ENCODE results near the gene ASB15.
"Not testable (repeated sequence)": the region's sequence is repeated elsewhere in the genome, so short reads cannot be mapped to it uniquely, and the experiment has no call there.

The ASB15 gene

DNA sequence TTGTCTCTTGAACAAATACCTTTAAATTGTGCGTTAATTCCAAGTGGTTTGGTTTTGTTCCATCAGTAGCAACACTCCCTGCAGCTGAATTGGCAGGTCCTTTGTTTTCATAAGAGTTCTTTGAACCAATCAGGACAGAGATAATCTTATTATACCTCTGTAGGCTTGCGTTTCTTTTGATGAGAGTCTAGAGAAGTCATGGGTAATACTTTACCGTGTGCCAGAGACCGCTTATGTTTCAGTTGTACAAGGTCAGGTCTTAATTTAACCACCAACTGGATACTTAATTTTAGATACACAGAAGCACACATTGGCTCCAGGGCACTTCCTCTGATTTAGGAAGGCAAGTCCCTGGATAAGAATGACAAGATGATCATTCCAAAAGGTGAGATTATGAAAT is at the start of gene ASB15:
TSS of gene ASB15 (plus strand) at position 292 of the 400 bp plus-strand sequence. CDS start 12,682 bp downstream, outside the sequence.
- no peak for DNase-seq

DNA sequence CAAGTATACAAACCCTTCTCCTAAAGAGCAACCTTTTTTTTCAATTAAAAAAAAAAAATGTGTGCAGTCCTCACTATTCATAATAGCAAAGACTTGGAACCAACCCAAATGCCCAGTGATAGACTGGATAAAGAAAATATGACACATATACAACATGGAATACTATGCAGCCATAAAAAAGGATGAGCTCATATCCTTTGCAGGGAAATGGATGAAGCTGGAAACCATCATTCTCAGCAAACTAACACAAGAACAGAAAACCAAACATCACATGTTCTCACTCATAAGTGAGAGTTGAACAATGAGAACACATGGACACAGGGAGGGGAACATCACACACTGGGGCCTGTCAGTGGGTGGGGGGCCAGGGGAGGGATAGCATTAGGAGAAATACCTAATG is 49.5 kb upstream of the ASB15 start:
- DNase-seq = not testable (repeated sequence)

DNA sequence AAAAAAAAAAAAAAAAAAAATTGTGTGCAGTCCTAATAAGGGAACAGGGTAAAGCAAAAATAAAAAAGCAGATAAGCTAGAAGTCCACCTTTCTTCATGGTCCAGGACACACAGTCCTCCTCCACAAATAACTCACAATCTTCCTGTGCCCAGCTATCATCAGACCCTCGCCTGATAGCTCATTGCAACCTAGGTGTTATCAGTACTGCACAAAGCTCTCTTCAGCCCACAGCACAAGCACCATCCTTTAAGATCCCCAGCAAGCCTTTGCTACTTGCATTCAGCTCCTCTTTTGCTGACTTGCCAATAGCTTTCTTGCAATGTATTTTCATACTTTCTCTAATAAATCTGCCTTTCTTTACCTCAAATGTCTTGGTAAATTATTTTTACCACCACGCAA is 49.0 kb upstream of the ASB15 start:
- no peak for DNase-seq

DNA sequence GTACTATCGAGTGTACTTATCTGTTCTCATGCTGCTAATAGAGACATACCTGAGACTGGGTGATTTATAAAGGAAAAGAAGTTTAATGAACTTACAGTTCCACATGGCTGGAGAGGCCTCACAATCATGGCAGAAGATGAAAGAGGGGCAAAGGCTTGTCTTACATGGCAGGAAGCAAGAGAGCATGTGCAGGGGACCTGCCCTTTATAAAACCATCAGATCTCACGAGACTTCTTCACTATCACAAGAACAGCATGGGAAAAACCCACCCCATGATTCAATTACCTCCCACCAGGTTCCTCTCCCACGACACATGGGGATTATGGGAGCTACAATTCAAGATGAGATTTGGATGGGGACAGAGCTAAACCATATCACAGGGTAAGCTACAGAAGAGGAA is 48.5 kb upstream of the ASB15 start:
- DNase-seq = no peak

DNA sequence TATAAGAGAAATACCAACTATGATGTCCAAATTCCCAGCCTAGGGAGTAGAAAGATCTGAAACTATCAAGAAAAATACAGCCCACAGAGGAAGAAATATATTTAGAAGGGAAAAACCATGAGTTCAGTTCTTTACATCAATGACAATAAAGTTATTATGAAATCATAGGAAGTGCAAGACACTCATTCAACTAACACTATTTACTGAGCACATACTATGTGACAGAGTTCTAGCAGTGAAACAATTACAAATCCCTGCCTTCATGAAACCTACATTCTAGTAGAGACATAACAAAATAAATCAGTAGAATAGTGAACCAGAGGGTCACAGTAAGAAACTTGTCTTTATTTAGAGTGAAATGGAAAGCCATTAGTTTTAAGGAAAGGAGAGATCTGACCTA is 46.1 kb upstream of the ASB15 start:
- no peak for DNase-seq

DNA sequence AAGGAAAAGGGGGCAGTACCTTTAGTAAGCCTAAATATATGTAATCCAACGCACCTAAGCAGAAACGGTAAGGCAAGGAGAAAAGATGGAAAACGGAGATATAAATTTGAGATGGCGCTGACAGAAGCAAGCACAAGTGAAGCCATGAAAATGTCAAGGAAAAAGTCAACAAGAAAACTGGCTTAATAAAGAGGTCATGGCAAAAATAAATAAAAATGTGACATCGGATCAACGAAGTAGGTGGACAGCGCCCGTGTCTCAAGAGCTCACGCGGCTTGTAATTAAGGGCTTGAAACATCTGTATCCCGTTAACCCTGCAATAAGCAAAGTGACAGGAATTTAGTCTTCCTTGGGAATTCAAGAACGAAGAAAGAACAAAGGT is 44.6 kb upstream of the ASB15 start:
- DNase-seq = no peak

DNA sequence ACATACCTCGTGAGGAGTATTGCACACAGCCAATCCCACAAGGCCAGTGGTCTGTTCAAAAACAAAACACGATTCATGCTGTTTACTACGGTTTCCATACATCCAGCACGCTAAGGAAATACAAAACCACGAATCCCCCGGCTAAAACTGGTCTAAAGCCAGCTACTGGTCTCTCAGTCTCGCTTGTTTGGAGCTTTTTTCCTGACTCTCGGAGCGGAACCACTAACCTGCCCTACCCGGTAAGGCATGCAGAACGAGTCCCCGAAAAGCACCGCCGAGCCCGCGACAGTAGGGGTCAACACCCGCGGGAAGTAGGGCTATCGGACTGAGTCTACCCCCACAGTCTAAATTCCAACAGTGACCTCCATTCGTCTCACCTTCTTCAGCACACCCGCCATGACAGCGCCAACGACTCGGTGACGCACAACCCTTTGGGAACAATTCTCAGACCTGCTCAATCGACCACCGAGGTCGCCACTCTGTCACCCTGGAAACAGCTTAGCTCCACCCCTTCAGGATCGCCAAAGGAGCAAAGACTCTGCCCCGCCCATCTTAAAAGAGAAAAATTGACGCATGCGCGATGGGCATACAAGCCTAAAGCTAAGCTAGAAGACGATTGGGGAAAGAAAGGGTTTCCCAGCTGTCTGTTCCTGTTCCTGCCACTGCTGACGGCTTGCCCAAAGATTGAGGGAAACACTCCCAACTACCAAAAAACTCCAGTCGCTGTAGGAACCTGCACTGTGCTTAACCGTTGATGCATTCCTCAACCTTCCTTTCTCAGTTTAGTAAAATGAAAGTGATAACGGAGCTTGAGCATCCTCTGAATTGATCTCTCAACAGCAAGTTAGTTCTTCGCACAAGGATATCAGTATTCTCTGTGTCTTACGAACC is 44.0 kb upstream of the ASB15 start, which contains the start of gene NDUFA5:
TSS of gene NDUFA5 (minus strand) at position 421 of the 891 bp plus-strand sequence. CDS start at position 398, 23 bp downstream.
- DNase-seq = peak; percentile 98

DNA sequence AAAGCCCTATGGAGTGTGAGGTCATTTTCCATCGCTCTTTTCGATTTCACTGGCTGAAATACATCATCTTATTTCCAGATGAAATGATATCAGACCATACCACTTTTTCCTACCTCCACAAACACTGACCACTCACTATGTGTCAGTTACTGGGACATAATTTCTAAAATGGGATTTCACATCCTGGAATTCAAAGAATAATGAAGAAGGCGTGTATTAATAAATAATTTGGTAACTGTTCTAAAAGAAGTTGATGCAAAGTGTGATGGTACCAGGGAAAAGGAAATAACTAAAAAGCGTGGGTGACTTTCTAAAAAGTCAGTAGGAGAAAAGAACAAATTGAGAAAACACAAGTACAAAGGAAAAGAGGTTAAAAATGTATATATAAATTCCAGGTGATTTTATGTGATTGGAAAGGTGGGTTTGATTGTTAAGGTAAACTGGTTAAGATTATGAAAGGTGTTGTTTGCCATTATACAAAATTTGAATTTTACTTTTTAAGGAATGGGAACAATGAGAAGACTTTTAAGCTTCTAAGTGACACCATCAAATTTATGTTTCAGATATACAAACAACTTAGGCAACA is 43.2 kb upstream of the ASB15 start:
- DNase-seq = no peak

DNA sequence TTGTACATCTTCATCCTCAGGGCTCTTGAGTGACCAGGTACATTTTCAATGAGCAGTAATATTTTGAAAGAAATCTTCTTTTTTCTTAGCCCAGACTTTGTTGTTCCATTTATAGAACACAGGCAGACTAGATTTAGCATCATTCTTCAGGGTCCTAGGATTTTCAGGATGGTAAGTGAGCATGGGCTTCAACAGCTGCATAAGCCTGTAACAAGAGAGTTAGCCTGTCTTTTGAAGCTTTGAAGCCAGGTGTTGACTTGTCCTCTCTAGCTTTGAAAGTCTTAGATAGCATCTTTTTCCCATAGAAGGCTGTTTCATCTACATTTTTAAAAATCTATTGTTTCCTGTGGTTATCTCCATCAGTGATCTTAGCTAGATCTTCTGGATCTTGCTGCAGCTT is 39.5 kb upstream of the ASB15 start:
- no peak for DNase-seq

DNA sequence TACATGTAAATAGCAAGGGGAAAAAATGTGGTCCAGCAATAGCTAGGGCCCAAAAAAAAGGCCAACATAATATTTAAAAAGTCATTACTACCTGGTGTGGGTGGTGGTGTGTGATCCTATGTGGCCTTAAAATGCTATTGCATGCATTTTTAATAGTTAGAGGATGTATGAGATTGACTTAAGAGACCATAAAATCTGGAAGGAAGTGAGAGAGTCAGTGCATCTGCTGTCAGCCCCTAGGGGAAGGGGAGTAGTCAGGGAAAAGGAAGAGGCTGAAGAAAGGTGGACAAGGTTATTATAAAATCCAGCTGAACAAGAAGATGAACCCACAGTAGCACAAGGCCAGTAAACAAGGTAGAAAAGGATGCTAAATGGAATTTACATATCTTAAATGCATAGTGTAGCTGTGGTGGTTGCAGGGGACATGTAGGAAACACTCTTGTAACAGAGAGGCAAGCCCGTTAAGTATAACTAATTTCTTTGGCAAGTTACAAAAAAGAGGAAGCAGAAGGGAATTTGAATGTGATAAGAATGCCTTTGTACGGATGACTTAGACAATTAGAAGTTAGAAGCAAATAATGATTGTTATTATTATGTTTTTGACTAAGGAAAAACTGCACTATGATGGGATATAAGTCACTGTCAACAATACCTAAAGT is 32.1 kb upstream of the ASB15 start:
- no peak for DNase-seq

DNA sequence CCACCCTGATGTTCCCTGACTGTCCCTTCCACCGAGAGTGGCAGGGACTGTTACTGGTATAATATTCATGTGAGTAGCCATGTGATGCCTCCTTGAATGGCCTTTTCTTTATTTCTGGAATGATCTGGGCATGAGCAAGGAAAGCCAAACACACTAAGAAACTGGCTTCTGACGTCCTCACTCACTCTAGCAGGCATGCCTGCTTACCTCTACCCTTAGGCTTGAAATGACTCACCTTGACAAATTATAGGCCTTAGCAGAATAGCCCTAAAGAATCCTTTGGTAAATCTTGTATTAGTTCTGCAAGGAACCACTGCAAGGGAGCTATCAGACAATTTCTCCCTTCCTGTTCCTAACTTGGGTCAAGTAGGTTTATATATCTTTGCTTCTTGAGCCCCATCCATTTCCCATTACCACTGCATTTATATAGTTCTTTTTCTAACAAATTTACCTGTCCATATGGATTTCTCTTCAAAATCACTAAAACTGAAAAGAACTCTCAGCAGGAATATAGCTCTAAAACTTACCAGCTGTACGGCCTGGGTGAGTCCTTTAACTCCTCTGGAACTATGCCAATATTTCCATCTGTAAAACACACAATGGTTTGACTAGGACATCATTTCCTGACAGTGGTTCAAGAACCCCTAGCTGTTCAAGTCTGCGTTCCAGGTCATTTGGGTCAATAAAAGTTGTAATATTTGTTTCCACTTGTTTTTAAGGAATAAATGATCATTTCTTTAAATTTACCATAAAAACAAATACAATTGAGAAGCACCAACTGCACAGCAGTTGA is 31.0 kb upstream of the ASB15 start:
- DNase-seq = peak; percentile 2

DNA sequence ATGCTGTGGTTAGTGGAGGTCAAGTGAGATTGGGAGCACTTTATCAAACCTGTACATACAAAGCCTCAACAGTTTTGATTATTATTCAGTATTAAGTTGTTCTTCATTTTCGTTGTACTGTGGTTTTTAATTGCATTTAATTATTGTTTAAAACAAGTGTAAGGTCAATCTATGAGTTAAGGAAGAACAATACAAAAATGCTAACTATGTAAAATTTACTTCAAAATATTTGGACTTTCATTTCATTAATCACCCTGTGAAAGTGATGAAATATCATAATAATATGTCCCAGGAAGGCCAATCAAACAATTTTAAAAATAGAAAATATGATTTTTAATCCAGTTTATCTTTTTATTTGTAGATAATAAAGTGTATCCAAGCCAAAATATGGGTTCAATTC is 30.4 kb upstream of the ASB15 start:
- no peak for DNase-seq

DNA sequence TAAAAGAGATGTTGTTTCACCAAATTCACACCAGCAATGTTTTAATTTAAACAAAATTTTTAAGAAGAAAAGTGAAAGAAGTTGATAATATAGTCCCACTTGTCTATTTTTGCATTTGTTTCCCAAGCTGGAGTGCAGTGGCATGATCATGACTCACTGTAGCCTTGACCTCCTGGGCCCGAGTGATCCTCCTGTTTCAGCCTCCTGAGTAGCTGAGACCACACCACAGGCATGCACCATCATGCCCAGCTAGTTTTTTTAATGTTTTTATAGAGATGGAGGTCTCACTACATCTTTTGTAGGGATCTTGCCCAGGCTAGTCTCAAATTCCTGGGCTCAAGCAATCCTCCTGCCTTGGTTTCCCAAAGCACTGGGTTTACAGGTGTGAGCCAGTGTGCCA is 29.9 kb upstream of the ASB15 start:
- no peak for DNase-seq

DNA sequence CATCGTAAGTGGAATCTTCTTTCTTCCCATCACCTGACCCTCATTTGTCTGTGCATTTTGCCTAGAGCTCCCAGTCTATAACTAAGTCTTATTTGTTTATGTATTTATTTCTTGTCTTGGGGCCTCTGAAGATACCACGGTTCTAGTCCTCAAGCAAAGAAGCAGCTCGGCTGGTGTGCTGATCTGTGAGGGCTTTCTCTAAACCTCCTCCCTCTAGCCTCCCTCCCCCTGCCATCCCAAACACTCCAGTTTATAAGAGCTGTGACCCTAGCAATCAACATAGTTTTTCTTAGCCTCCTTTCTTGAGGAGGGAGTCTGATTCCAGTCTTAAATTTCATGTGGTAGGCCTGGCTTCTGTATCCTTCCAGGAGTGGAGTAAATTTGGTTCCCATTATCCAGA is 28.3 kb upstream of the ASB15 start:
- no peak for DNase-seq

DNA sequence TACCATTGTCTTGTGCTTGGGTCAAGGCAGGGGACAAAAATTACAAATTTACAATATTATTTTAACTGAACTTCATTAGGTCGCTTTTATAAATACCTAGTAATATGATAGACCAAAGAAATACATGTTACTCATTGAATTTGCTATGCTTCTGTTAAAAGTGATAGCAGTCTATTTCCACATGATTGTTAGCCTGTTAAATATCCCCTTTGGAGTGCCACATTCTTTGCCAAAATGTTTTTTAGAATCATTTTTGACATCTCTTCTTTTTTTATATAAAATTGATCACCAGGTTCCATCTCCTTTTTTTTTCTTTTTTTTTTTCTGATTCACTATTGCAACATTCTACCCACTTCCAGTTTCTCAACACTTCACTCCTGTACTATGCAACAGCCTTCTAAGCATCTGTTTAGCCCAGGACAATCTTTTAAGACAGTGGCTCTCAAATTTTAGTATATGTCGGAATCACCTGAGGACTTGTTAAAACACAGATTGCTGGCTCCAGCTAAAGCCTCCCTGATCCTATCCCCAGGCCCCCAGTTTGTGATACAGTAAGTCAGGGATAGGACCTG is 27.6 kb upstream of the ASB15 start:
- DNase-seq = no peak

DNA sequence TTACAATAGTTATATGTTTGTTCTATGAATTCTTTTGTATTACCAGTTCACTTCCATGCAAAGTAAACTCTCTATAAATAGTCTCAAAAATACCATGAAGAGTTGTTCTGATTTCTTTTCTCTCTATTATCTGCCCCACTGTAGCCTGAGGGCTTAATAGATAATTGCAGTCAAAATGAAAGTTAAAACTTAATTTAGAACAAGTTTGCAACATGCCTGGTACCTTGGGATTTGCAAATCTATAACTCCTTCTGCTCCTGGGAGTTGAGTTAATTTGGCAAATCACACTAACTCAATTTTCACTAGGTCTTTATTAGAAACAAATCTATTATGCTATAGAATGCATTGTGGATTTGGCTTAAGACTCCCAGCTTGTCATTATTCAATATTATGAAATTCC is 22.2 kb upstream of the ASB15 start:
- no peak for DNase-seq

DNA sequence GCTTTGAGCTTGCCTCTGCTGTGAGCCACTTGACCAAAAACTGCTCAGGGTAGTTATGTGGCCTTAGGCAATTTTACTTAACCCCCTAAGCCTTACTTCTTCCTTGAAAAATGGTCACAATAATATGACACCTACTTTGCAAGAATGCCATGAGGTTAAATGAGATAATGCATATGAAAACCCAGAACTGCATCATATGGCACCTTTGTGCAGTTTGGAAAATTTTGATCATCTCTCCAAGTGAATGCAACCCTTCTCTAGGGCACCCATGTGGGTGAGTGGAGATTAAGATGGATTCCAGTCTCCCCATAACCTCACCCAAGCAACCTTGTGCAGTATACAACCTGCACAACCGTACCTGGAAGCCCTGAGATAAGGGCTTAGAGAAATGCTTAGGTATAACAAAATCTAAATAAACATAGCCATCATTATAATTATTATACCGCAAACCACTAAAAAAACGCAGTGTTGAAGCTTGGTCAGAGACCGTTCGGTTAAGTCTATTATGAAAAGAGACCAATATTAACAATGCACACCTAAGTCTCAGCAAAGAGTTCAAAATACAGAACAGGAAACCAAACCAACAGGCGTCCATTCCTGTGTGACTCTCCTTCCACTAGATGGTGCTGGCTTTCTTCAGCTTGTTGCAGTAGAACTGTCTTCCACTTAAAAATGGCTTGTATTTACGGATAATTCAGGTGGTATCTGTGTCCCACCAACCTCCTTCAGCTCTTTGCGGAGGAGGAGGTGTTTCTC is 21.0 kb upstream of the ASB15 start:
- peak; percentile 6 for DNase-seq

DNA sequence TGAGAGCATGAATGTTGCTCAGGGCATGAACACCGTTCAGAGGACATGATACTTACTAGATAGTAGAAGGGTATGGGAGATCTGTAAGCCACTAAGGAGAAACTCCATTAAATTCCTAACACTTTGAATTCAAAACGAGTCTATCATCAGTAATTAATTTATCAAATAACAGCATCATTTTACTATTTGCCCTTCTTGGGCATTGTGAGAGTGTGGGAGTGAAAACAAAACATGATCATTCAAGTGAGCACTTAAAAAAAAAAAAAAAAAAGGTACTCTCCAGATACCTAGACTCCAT is 20.5 kb upstream of the ASB15 start:
- no peak for DNase-seq

DNA sequence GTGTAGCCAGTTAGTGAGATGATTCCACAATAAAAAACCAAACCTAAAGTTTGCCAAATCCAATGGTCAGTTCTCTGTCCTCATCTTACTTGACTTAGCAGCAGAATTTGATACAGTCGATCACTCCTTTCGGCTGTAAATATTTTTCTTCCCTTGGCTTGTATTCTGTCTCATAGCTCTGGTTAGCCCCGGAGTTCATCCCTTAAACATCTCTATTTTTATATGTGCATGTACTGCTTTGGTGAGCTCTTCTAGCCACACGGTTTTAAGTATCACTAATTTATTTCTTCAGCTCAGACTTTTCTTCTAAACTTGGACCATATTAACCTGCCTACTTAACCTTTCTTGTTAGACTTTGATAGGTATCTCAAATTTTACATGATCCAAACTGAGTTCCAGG is 17.8 kb upstream of the ASB15 start:
- DNase-seq = no peak

DNA sequence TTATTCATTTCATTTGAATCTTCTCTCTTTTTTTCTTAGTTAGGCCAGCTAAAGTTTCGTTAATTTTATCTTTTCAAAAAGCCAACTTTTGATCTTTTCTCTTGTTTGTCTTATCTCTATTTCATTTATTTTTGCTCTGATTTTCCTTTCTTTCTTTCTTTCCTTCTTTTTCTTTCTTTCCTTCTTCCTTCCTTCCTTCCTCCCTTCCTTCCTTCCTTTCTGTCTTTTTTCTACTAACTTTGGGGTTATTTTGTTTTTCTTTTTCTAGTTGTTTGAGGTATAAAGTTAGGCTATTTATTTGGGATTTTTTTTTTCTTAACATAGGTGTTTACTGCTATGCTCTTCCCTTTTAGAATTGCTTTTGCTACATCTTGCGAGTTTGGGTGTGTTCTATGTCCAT is 13.2 kb upstream of the ASB15 start:
- DNase-seq = no peak

DNA sequence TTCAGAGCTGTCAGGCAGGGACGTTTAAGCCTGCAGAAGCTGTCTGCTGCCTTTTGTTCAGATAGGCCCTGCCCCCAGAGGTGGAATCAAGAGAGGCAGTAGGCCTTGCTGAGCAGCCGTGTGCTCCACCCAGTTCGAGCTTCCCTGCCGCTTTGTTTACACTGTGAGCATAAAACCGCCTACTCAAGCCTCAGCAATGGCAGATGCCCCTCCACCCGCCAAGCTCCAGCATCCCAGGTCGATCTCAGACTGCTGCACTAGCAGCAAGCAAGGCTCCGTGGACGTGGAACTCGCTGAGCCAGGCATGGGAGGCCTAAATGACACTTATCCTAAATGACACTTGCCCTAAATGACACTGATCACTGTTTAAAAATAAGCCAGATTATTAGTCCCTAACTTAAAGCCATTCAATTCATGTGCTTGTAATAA is 6.8 kb upstream of the ASB15 start:
- peak; percentile 75 for DNase-seq

DNA sequence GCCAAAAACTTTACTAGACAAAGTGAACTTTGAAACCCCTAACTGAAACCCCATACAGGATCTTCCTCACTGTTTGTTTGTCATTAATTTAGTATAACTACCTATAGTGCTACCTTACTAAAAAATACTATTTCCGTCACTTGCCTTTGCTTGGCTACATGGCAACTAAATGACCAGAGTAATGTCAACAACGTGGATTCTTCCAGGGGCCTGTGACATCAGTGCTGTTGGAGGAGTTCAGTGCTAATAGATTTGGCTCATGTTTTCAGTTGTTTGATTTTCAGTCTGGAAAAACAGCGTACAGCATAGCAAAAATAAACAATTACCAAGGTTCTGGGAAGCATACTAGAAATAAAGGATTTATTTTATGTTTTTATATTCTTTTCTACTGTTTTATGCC is 3.0 kb upstream of the ASB15 start:
- no peak for DNase-seq

Measured in NCI-H2029 (cell line).